ENCODE measurements around the gene MAGI3.
"Not testable (repeated sequence)": the region's sequence is repeated elsewhere in the genome, so short reads cannot be mapped to it uniquely, and the experiment has no call there.

Gene MAGI3

GRCh38 chr1:113444857-113445256, 54.5 kb downstream of the MAGI3 start:
- no peak for FAIRE-seq

- no peak for FAIRE-seq
Observed at GRCh38 chr1:113451710-113452109, 61.4 kb downstream of the MAGI3 start.

- no peak for FAIRE-seq
Observed at GRCh38 chr1:113452921-113453770, 62.8 kb downstream of the MAGI3 start.

GRCh38 chr1:113453771-113454083, 63.4 kb downstream of the MAGI3 start:
- FAIRE-seq: no peak

GRCh38 chr1:113455374-113455773, 65.1 kb downstream of the MAGI3 start:
- FAIRE-seq: no peak

- FAIRE-seq: peak; percentile 76
Observed at GRCh38 chr1:113456967-113457366, 66.7 kb downstream of the MAGI3 start.

GRCh38 chr1:113459279-113459678, 69.0 kb downstream of the MAGI3 start:
- FAIRE-seq: no peak

GRCh38 chr1:113467991-113468390, 77.7 kb downstream of the MAGI3 start:
- no peak for FAIRE-seq

GRCh38 chr1:113478427-113479195, 88.3 kb downstream of the MAGI3 start:
- FAIRE-seq: not testable (repeated sequence)

- FAIRE-seq: no peak
Observed at GRCh38 chr1:113479713-113480676, 89.7 kb downstream of the MAGI3 start.

- FAIRE-seq: not testable (repeated sequence)
Observed at GRCh38 chr1:113485131-113485530, 94.8 kb downstream of the MAGI3 start.

GRCh38 chr1:113488576-113489177, 98.4 kb downstream of the MAGI3 start:
- FAIRE-seq: no peak

GRCh38 chr1:113490384-113490783, 100.1 kb downstream of the MAGI3 start:
- FAIRE-seq: no peak

- FAIRE-seq: no peak
Observed at GRCh38 chr1:113493533-113493932, 103.2 kb downstream of the MAGI3 start.

GRCh38 chr1:113505357-113505756, 115.0 kb downstream of the MAGI3 start:
- FAIRE-seq: no peak

GRCh38 chr1:113507552-113508214, 117.4 kb downstream of the MAGI3 start:
- FAIRE-seq: no peak

- no peak for FAIRE-seq
Observed at GRCh38 chr1:113508364-113509164, 118.2 kb downstream of the MAGI3 start.

- FAIRE-seq: not testable (repeated sequence)
Observed at GRCh38 chr1:113509766-113510165, 119.5 kb downstream of the MAGI3 start.

GRCh38 chr1:113511269-113511668, 121.0 kb downstream of the MAGI3 start:
- FAIRE-seq: no peak

- FAIRE-seq: no peak
Observed at GRCh38 chr1:113515498-113515897, 125.2 kb downstream of the MAGI3 start.

- FAIRE-seq: no peak
Observed at GRCh38 chr1:113517346-113517745, 127.0 kb downstream of the MAGI3 start.

Data from endometrium (tissue), 2 donors.